A673 (cell line): ENCODE data around the gene CPLX4. TPM values are rescaled to one million over a fixed set of nuclear protein-coding genes. Genes with fewer than 3 reads are reported as not detected.
A peak's percentile ranks its signal among the peaks of the same experiment; 100 is the strongest.

Experiments used
- BruUV-seq: library from RNA; stranded (reverse); fragments of 400-500 nt; replicated peaks from 2 replicates; lab custom pipeline; 2021; lab: Mats Ljungman, UMichigan
- CTCF ChIA-PET: fragments of 300-600 bp; sonication (Branson Sonifier 250); formaldehyde crosslinking; loops from one replicate; lab custom pipeline; 2022; ENCODE audit warnings: antibody characterized with exemption; lab: Charles Lee
- POLR2A ChIA-PET: fragments of 300-600 bp; sonication (Branson Sonifier 250); formaldehyde crosslinking; loops from one replicate; lab custom pipeline; 2022; ENCODE audit warnings: antibody characterized with exemption; ENCODE audit not compliant: low non-redundant PET; lab: Charles Lee
- DNase-seq: peaks from one replicate; pipeline ENCODE4 v3.0.0-alpha.2; 2015; ENCODE audit warnings: low spot score
- H3K27ac ChIP-seq: fragments of 200-600 bp; sonication (generic); 2 replicates; pipeline ENCODE4 v1.5.1; 2016; ENCODE audit warnings: mixed run types, low read depth, mild to moderate bottlenecking, mixed read lengths, antibody characterized with exemption, low read length; ENCODE audit not compliant: poor library complexity, severe bottlenecking
- H3K27me3 ChIP-seq: fragments of 200-600 bp; sonication (generic); replicated peaks from 2 replicates; pipeline ENCODE4 v1.6.1; 2017; ENCODE audit warnings: mixed run types, low read depth, mild to moderate bottlenecking, mixed read lengths, antibody characterized with exemption, low read length; ENCODE audit not compliant: insufficient read depth, poor library complexity
- H3K36me3 ChIP-seq: fragments of 200-600 bp; sonication (generic); 2 replicates; pipeline ENCODE4 v1.6.1; 2016; ENCODE audit warnings: mixed run types, mild to moderate bottlenecking, mixed read lengths, antibody characterized with exemption, low read length; ENCODE audit not compliant: insufficient read depth, poor library complexity, severe bottlenecking
- H3K4me1 ChIP-seq: fragments of 200-600 bp; sonication (generic); 2 replicates; pipeline ENCODE4 v1.6.1; 2017; ENCODE audit warnings: mixed run types, mild to moderate bottlenecking, mixed read lengths, antibody characterized with exemption, low read length; ENCODE audit not compliant: insufficient read depth, poor library complexity, severe bottlenecking
- H3K4me3 ChIP-seq: fragments of 200-600 bp; sonication (generic); 2 replicates; pipeline ENCODE4 v1.5.1; 2016; ENCODE audit warnings: low read depth, mixed run types, mild to moderate bottlenecking, mixed read lengths, low read length; ENCODE audit not compliant: poor library complexity, severe bottlenecking
- H3K9me3 ChIP-seq: fragments of 200-600 bp; sonication (generic); 2 replicates; pipeline ENCODE4 v1.6.1; 2016; ENCODE audit warnings: mixed run types, low read depth, mild to moderate bottlenecking, mixed read lengths, antibody characterized with exemption, low read length; ENCODE audit not compliant: poor library complexity, severe bottlenecking
- EZH2 ChIP-seq: fragments of 200-600 bp; sonication (generic); IDR thresholded peaks from 2 replicates; pipeline ENCODE4 v1.6.1; 2017; ENCODE audit warnings: borderline replicate concordance, low read depth, mild to moderate bottlenecking, mixed read lengths, antibody characterized with exemption, low read length; ENCODE audit not compliant: poor library complexity, severe bottlenecking
- intact Hi-C: fragments of 100-400 bp; cut with micrococcal nuclease; formaldehyde crosslinking; loops from one replicate; pipeline ENCODE4 v1.10.0; 2022; ENCODE audit not compliant: unreplicated experiment
- total RNA-seq: library from RNA; stranded (reverse); gene quantifications from 2 replicates; pipeline ENCODE4 v1.2.3, GENCODE V29; 2021
- TF ChIP-seq, protein P1 (sequence below): fragments of 300-800, 200-600 bp; sonication (generic); conservative IDR thresholded peaks from 2 replicates; pipeline ENCODE4 v1.5.1; 2017; ENCODE audit warnings: low read depth, mild to moderate bottlenecking, antibody characterized with exemption, low read length, moderate library complexity, mixed read lengths

Gene CPLX4
- total RNA-seq, 1 experiment from 2014 or later = not detected

DNA sequence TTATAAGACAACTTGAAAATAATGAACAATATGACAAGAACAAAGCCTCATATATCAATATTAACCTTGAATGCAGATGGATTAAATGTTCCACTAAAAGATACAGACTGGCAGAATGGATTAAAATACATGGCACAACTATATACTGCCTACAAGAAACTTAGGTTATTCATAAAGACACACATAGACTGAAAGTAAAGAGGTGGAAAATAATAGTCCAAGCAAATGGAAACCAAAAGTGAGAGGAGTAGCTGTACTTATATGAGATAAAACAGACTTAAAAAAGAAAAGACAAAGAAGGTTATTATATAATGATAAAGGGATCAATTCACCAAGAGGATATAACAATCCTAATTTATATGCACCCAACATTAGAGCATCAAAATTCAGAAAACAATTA is 22.4 kb upstream of the CPLX4 start:
- H3K27ac ChIP-seq = no peak overlapping the region
- H3K27me3 ChIP-seq = no peaks in the 10 kb centered on the region
- no peak for TF ChIP-seq EZH2
- TF ChIP-seq, protein P1, sequence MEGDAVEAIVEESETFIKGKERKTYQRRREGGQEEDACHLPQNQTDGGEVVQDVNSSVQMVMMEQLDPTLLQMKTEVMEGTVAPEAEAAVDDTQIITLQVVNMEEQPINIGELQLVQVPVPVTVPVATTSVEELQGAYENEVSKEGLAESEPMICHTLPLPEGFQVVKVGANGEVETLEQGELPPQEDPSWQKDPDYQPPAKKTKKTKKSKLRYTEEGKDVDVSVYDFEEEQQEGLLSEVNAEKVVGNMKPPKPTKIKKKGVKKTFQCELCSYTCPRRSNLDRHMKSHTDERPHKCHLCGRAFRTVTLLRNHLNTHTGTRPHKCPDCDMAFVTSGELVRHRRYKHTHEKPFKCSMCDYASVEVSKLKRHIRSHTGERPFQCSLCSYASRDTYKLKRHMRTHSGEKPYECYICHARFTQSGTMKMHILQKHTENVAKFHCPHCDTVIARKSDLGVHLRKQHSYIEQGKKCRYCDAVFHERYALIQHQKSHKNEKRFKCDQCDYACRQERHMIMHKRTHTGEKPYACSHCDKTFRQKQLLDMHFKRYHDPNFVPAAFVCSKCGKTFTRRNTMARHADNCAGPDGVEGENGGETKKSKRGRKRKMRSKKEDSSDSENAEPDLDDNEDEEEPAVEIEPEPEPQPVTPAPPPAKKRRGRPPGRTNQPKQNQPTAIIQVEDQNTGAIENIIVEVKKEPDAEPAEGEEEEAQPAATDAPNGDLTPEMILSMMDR = no peak
- no peak for DNase-seq
- POLR2A ChIA-PET = no interaction called here
- intact Hi-C loops = no loop called here
- H3K9me3 ChIP-seq = peaks cover 32% of the 10 kb centered on the region
- no peak overlapping the region for H3K4me3 ChIP-seq
- no TSS peak for BruUV-seq
- H3K4me1 ChIP-seq = no peaks in the 10 kb centered on the region
- peaks cover 100% of the 10 kb centered on the region for H3K36me3 ChIP-seq
- CTCF ChIA-PET = interaction anchor here (0.5 kb wide), 1 partner anchor 31 kb away, joined by 10 read pairs; no protein-coding TSS in a partner anchor

DNA sequence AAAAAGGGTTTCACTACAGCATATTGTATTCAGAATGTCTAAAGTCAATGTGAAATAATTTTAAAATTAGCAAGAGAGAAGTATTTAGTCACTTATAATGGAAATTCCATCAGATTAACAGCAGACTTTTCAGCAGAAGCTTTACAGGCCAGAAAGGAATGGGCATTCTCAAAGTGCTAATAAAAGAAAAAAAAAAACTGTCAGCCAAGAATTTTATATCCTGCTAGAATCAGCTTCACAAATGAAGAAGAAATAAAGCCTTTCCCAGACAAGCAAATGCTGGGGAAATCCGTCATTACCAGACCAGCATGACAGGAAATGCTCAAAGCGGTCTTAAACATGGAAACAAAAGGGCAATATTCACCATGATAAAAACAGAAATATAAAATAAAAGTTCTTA is 21.9 kb upstream of the CPLX4 start:
- ChIA-PET POLR2A (no interaction called here), CTCF (no interaction called here)
- DNase-seq = peak; percentile 65
- peaks cover 32% of the 10 kb centered on the region for H3K9me3 ChIP-seq
- no peaks in the 10 kb centered on the region for H3K27me3 ChIP-seq
- no peaks in the 10 kb centered on the region for H3K4me1 ChIP-seq
- TF ChIP-seq, protein P1 = no peak
- no peak for TF ChIP-seq EZH2
- no peak overlapping the region for H3K4me3 ChIP-seq
- H3K36me3 ChIP-seq = peaks cover 99% of the 10 kb centered on the region
- no TSS peak for BruUV-seq
- intact Hi-C loops = no loop called here
- H3K27ac ChIP-seq = no peak overlapping the region

DNA sequence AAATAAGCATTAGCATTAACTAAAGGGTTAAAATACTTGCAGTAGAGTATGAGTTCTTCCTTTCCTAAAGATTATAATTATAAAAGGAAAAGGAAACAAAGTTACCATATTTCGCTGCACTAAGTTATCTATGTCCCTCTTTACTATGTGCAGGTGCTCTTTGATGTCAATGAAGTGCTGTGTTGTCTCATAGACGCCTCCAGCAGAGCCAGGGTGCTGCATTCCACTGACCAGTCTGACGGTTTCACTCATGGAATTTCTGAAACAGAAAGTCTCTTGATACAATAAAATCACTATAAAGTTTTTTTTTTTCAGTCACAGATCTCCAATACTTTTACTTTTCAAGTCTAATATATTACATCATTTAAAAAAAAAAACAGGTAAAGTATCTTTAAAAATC is 14.5 kb upstream of the CPLX4 start:
- no peak overlapping the region for H3K27ac ChIP-seq
- BruUV-seq = no TSS peak

More for the DNA sequence above, 14.5 kb upstream of the CPLX4 start:
- no peaks in the 10 kb centered on the region for H3K9me3 ChIP-seq
- intact Hi-C loops = no loop called here
- H3K4me3 ChIP-seq = no peak overlapping the region
- H3K36me3 ChIP-seq = peaks cover 95% of the 10 kb centered on the region
- TF ChIP-seq, protein P1 = no peak
- TF ChIP-seq EZH2 = no peak
- ChIA-PET CTCF (no interaction called here), POLR2A (interaction anchor here (0.6 kb wide), 1 partner anchor 490 kb away, joined by 6 read pairs; no protein-coding TSS in a partner anchor)
- H3K27me3 ChIP-seq = no peaks in the 10 kb centered on the region
- DNase-seq = no peak
- H3K4me1 ChIP-seq = no peaks in the 10 kb centered on the region
